Parathyroid adenoma (tissue), 2 donors: ENCODE data around the gene ARHGAP24.

Experiments used
- H2AFZ ChIP-seq: fragments of 300-600 bp; sonication (generic); one replicate; pipeline ENCODE4 v1.7.0; 2017; ENCODE audit warnings: antibody characterized with exemption, mild to moderate bottlenecking
- H3K27ac ChIP-seq: fragments of 300-600 bp; sonication (generic); one replicate; pipeline ENCODE4 v1.7.0; 2017
- H3K27me3 ChIP-seq: fragments of 300-600 bp; sonication (generic); one replicate; pipeline ENCODE4 v1.7.0; 2017; ENCODE audit warnings: low read length; ENCODE audit not compliant: control insufficient read depth, insufficient read depth
- H3K36me3 ChIP-seq: fragments of 300-600 bp; sonication (generic); one replicate; pipeline ENCODE4 v1.7.0; 2017; ENCODE audit warnings: low read length; ENCODE audit not compliant: control insufficient read depth, insufficient read depth
- H3K4me1 ChIP-seq: fragments of 300-600 bp; sonication (generic); one replicate; pipeline ENCODE4 v1.7.0; 2017; ENCODE audit warnings: control low read depth
- H3K4me2 ChIP-seq: fragments of 300-600 bp; sonication (generic); one replicate; pipeline ENCODE4 v1.7.0; 2017; ENCODE audit warnings: low read length
- H3K4me3 ChIP-seq: fragments of 300-600 bp; sonication (generic); one replicate; pipeline ENCODE4 v1.7.0; 2017; ENCODE audit warnings: low read depth, low read length
- H3K79me2 ChIP-seq: fragments of 300-600 bp; sonication (generic); one replicate; pipeline ENCODE4 v1.7.0; 2017; ENCODE audit warnings: control low read depth
- H3K9ac ChIP-seq: fragments of 300-600 bp; sonication (generic); one replicate; pipeline ENCODE4 v1.7.0; 2017; ENCODE audit warnings: mild to moderate bottlenecking
- H3K9me3 ChIP-seq: fragments of 300-600 bp; sonication (generic); one replicate; pipeline ENCODE4 v1.7.0; 2017; ENCODE audit warnings: low read length; ENCODE audit not compliant: control insufficient read depth
- CTCF ChIP-seq: fragments of 300-600 bp; sonication (generic); IDR thresholded peaks from one replicate; pipeline ENCODE4 v1.7.0; 2017; ENCODE audit warnings: antibody characterized with exemption, mild to moderate bottlenecking
- donor health status: primary hyperparathyroidism.

The ARHGAP24 gene

DNA sequence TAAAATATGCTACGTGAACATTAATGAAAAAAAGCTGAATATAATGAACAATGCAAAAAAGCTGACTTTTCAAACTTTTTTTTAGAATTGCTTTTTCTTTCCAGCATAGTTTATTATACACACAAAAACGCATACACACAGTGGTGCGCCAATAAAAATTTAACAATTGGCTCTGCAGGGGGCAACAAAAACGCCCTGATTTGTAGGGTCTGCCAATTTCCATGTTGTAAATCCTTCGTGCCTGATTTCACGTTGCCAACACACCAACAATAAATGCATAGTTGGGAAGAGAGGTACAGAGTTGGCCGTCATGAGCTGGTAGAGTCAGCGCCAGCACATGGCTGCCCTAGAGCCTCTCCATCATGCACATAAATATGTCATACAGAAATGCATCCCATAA is 551.8 kb downstream of the ARHGAP24 start:
- no peaks in the 10 kb centered on the region for H3K9me3 ChIP-seq
- no peak for TF ChIP-seq CTCF
- no peak overlapping the region for H3K4me2 ChIP-seq
- H3K4me3 ChIP-seq: no peak overlapping the region
- no peaks in the 10 kb centered on the region for H3K79me2 ChIP-seq
- no peak overlapping the region for H2AFZ ChIP-seq
- H3K4me1 ChIP-seq: no peaks in the 10 kb centered on the region
- no peaks in the 10 kb centered on the region for H3K36me3 ChIP-seq
- H3K9ac ChIP-seq: no peak overlapping the region
- H3K27me3 ChIP-seq: no peaks in the 10 kb centered on the region
- no peak overlapping the region for H3K27ac ChIP-seq

- no peak overlapping the region for H3K9ac ChIP-seq
- no peak overlapping the region for H3K27ac ChIP-seq
- H3K79me2 ChIP-seq: no peaks in the 10 kb centered on the region
- no peak overlapping the region for H2AFZ ChIP-seq
- H3K27me3 ChIP-seq: no peaks in the 10 kb centered on the region
- no peak overlapping the region for H3K4me2 ChIP-seq
- H3K9me3 ChIP-seq: no peaks in the 10 kb centered on the region
- H3K4me1 ChIP-seq: no peaks in the 10 kb centered on the region
- H3K4me3 ChIP-seq: no peak overlapping the region
- no peaks in the 10 kb centered on the region for H3K36me3 ChIP-seq
- no peak for TF ChIP-seq CTCF
Observed at GRCh38 chr4:86031927-86032326, 557.0 kb downstream of the ARHGAP24 start.

GRCh38 chr4:86032476-86033022 is 557.6 kb downstream of the ARHGAP24 start:
- no peak for TF ChIP-seq CTCF
- H3K9me3 ChIP-seq: no peaks in the 10 kb centered on the region

DNA sequence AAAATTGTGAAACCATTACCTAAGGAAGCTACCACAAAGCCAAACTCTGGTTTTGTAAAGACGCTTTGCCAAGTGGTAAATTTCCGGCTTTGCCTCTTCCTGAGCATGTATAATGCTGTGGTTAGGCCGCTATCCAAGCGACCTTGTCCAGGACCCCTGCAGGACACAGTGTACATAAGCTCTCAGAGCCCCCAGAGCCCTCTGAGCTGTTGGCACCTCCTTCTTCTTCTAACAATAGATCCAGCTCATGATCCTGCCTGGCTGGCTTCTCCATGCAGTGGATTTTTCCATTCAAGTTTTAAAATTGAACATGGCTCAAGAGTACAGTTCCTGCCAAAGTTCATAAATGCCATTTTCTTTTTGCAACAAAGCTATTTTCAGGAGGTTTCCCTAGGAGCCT is 558.2 kb downstream of the ARHGAP24 start:
- Histone ChIP-seq H2AFZ (no peak overlapping the region), H3K4me2 (no peak overlapping the region), H3K4me3 (no peak overlapping the region), H3K9ac (no peak overlapping the region), H3K36me3 (no peaks in the 10 kb centered on the region), H3K27ac (no peak overlapping the region), H3K27me3 (no peaks in the 10 kb centered on the region), H3K4me1 (no peaks in the 10 kb centered on the region), H3K9me3 (no peaks in the 10 kb centered on the region), H3K79me2 (no peaks in the 10 kb centered on the region)
- TF ChIP-seq CTCF: no peak

More at GRCh38 chr4:86032476-86033022, 557.6 kb downstream of the ARHGAP24 start:
- Histone ChIP-seq H3K9ac (no peak overlapping the region), H3K27ac (no peak overlapping the region), H3K4me2 (no peak overlapping the region), H3K4me3 (no peak overlapping the region), H3K4me1 (no peaks in the 10 kb centered on the region), H3K36me3 (no peaks in the 10 kb centered on the region), H3K27me3 (no peaks in the 10 kb centered on the region), H2AFZ (no peak overlapping the region), H3K79me2 (no peaks in the 10 kb centered on the region)

DNA sequence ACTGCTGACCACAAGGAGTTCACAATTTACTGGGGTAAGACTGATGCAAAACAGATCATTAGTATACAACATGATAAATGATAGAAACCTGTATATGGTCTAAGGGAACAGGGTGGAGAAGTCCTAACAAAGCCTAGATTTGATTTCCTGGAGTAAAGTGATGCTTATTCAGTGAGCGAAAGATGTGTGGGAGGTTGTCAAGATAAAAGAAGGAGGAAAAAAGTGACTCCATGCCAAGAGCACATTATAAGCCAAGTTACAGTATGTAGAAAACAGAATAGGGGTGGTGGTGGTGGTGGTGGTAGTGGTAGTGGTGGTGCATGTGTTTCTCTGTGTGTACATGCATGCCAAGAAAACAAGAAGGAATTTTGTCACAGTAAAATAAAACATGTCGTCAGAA is 559.7 kb downstream of the ARHGAP24 start:
- H3K79me2 ChIP-seq: no peaks in the 10 kb centered on the region
- TF ChIP-seq CTCF: no peak
- no peak overlapping the region for H3K4me3 ChIP-seq
- H3K9ac ChIP-seq: no peak overlapping the region
- H3K27ac ChIP-seq: no peak overlapping the region
- no peak overlapping the region for H2AFZ ChIP-seq
- H3K4me1 ChIP-seq: no peaks in the 10 kb centered on the region
- H3K9me3 ChIP-seq: no peaks in the 10 kb centered on the region
- no peak overlapping the region for H3K4me2 ChIP-seq
- H3K27me3 ChIP-seq: no peaks in the 10 kb centered on the region
- H3K36me3 ChIP-seq: no peaks in the 10 kb centered on the region
